Adipose tissue (tissue), 3 donors: ENCODE results near the gene RTL10. TPM values are rescaled to one million over a fixed set of nuclear protein-coding genes. Genes with fewer than 3 reads are reported as not detected.

Experiments
- H3K27ac ChIP-seq: one replicate; pipeline ENCODE4 v1.5.1; 2013; ENCODE audit warnings: low read depth, low read length
- WGBS, 3 donors: extraction: QIAGEN DNeasy Blood & Tissue Kit; methylation state at CpG; one replicate each; pipeline ENCODE4 v1.1.7; 2013; 5-methylcytosine and 5-hydroxymethylcytosine counted together
- polyA plus RNA-seq, 3 donors: library from polyadenylated mRNA; stranded (reverse); fragments of 200-250 nt; gene quantifications; one replicate each; pipeline ENCODE4 v1.2.3, GENCODE V29; 2013
- donor health status: healthy with polysubstance abuse.
- donor health status: Bipolar disorder and iron deficiency.
- donor health status: healthy.

The RTL10 gene
- polyA plus RNA-seq, 3 donors, result 3.1 to 4.3 (median 3.8) TPM

GRCh38 chr22:19852177-19852781, 2.4 kb downstream of the RTL10 start:
- 89 to 93% (median 92%) methylated on average over 12 of the region's 12 CpGs for WGBS, 3 donors
- H3K27ac ChIP-seq, result no peak overlapping the region

DNA sequence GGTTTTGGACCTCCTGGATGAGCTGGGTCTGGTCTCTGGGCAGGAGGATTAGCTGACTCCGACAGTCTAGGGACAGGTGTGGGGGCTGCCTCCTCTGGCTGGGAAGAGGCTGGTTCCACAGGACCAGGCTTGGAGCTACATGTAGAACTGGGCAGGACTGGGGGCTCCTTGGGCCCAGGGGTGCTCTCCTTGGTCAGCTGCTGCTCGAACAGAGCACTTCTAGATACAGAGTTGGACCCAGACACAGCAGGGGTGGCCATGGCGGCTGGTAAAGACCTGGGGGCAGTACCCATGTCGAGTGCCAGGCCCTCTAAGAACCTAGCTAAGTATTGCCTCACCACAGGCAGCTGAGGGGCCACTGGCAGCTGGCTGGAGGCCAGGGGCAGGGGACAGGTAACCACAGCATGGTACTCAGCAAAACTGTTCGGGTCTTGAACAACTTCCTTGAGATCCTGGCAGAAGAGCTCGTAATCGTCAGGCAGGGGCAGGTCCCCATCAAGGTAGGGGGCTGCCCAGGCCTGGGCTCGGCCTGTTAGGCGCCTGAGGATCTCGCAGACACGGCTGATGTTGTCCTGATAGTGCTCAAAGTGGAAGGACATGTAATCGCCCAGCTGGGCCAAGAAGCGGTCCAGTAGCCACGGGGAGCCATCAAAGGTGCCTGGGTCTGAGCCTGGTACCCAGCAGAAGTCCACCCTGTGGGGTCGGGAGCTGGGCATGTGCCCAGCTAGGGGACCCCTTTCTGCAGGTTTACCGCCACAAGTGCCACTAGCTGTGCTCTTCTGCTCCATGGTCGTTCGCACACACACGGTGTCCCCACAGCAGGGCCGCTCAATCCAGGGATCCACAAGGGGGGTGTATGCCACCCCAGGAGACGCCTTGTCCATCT, 3.1 kb downstream of the RTL10 start:
- no peak overlapping the region for H3K27ac ChIP-seq
- 86 to 90% (median 87%) methylated on average over 21 of the region's 21 CpGs for WGBS, 3 donors

DNA sequence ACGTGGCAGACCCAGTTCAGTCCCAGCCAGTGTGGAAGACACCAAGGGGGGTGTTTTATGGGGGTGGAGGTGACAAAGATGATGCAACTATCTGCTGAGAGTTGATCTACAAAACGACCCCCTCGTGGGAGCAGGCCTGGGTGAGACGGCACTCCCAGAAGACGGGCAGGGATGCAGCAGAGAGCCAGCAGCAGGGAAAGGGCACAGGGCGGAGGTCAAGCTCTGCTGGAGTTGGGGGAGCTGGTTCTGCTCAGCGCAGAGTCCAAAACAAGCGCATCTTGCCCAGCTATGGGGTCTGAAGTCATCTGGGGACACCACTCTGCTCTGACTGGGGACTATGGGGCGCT, 3.9 kb downstream of the RTL10 start:
- WGBS, 3 donors, result 80 to 85% (median 82%) methylated on average over 9 of the region's 9 CpGs
- no peak overlapping the region for H3K27ac ChIP-seq

DNA sequence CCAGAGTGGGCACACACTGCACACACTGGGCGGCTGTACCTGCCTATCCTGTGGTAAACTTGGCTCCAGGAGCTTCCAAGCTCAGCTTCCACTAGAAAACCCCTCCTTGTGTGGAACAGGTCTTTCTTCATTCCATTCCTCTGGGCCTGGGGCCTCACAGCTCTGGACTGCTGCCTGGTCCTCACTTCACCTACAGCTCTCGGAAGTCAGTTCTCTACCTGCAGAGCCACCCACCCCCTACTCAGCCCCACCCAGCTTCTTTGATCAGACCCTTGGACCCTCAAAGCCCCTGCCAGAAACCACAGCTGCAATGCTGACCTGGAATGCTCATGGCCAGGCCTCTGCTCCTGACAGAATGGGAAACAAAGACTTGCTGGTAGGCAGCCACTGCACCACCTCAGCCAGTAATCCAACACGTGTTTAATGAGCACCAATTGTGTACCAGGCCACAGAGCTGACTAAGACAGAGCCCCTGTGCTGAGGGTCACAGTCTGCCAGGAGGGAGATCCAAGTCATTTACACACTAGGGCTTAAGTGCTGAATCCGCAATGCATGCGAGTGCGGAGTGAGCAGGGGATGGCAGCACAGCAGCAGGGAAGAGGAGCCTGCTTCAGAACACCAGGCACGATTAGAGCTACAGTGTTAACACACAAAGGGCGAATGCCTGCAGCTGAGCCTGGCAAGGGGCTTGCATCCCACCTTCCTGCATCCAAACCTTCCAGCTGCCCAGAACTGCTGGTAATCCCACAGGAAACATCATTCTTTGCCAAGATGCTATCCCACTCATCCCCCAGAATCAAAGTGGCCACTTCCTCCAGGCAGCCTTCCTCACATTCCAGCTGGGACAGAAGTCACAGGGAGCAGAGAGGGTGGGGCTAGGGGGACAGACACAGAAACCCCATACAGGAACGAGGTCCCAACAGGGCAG, 4.6 kb downstream of the RTL10 start:
- H3K27ac ChIP-seq, result no peak overlapping the region
- 79 to 93% (median 84%) methylated on average over 9 of the region's 9 CpGs for WGBS, 3 donors

DNA sequence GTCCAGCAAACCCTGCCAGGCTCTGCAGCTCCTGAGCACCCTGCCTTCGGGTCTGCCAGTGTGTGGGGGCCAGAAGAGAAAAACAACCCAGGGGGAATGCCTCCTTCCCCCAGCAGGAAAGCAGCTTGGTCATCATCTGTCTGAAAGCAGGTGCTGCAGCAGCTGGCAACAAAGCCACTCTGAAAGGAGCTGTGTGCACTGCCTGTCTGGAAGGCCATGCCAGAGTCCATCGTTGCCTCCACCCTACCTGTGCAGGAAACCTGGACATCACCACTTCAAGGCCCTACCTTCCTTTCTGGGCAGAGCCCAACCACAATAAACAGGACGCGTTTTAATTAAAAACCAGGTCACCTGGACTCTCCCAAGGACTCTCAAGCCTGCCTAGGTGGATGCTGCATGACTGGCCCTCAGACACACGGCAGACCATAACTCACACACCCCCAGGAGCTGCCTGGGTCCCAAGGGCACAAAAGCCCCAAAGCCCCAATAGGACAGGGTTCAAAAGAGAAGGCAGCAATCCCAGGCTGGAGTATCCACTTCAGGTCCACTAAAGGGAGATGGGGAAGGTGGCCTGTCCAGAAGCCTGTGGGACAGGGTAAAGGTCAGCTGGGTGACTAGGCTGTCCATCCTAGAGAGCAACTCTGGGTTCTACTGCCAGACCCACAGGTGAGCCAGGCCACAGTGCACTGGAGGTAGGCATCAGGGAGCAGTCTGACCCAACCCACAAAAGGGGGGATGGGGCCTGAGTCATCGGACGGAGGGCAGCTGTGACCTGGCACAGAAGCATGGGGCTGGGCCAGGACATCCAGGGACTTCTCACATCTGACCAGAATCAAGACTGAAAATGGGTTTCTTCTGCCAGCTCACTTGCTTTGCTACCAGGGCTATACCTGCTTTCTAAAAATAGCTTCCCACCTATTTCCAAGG, 6.1 kb downstream of the RTL10 start:
- 32 to 83% (median 77%) methylated on average over 7 of the region's 7 CpGs for WGBS, 3 donors
- H3K27ac ChIP-seq, result no peak overlapping the region

- 96 to 100% (median 97%) methylated on average over 2 of the region's 2 CpGs for WGBS, 3 donors
- no peak overlapping the region for H3K27ac ChIP-seq
Measured at GRCh38 chr22:19847345-19847632, 7.4 kb downstream of the RTL10 start.

DNA sequence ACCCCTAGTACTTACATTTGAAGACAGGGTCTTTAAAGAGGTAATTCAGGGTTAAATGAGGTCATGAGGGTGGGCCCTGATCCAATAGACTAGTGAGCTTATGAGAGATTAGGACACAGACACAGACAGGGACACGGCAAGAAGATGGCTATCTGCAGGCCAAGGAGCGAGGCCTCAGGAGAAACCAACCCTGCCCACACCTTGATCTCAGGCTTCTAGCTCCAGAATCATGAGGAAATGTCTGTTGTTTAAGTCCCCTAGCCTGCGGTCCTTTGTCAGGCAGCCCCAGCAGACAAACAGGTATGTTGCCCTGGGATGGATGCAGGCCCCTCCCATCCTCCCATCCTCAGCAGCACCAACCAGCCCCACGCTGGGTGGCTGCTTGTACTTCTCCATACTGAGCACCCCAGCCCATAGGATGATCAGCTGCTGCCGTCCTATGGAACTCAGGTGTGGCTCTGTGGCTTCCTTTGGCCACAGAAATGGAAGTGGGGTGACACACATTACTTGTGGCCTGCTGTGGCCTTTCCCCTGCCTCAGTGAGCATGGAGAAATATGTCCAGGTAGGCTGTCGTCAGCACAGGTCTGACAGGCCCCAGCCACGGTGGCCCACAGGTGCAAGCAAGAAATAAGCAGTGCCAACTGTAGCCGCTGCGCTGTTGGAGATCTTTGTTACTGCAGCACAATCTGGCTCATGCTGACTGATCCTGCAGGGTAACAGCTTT, 7.9 kb downstream of the RTL10 start:
- no peak overlapping the region for H3K27ac ChIP-seq
- 92 to 95% (median 93%) methylated on average over 9 of the region's 9 CpGs for WGBS, 3 donors

GRCh38 chr22:19845054-19845722, 9.5 kb downstream of the RTL10 start:
- H3K27ac ChIP-seq, result no peak overlapping the region
- 76 to 84% (median 79%) methylated on average over 8 of the region's 8 CpGs for WGBS, 3 donors

DNA sequence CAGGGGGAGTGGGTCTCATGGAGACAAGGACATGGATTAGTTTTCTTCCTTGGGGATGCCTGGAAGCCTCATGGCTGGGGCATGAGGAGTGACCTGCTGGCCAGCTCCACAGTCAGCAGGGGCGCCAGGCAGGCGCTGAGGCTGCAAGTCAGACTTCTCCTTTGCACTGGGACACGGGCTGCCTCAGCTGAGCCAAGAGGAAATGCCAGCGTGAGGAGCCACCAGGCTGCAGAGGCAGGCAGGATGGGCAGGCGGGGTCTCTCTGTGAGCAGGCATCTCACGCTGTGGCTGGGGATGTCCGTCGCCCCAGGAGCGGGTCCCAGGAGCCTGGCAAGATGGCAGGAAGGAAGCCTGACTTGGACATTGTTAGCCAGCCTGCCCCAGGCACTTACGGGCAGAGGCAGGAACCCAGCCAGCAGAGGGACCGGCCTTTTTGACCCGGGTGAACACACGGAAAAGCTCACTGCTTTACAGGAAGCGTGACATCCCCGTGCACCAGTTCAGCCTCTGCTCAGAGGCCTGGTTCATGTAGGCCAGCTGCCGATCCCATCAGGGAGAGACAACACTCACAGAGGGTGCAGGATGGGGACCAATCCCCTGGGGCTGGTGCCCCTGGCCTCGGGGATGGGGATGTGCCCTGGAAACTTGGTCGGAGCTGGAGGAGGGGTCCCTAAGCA, 10.2 kb downstream of the RTL10 start:
- 33 to 69% (median 39%) methylated on average over 17 to 18 of the region's 18 CpGs for WGBS, 3 donors
- H3K27ac ChIP-seq, result no peak overlapping the region

GRCh38 chr22:19843857-19844376, 10.8 kb downstream of the RTL10 start:
- 52 to 91% (median 65%) methylated on average over 11 of the region's 11 CpGs for WGBS, 3 donors

DNA sequence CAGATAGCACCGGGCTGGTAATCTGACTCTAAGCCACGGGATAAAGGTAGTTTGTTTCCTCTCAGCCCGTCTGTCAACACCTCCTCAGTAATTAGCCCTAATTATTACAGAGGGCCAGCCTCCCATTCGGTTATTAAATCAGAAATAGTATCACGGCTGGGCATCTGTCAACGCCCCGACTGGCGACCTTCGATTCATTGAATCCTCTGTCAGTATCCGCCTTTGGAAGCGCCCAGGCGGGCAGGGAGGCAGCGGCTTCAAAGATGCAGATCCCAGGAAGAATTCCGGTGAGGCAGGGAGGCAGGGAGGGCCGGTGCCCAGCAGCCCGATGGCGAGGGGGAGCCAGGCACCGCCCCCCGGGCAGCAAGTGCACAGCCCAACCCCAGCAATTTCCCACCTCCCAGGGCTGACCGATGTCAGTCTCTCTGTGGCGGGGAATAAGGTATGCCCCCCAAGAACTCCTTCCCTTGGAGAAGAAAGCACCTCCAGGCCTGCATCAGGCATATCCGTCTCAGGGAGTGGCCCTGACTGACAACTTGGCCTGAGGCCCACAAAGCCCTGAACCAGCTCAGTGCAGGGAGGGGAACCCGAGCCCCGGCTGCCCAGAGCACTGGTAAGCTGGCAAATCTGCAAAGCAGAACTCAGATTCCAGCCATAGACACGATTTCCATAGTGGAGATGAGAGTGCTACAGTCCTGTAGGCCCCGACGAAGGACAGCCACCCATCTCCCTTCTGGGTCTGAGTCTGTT, 11.4 kb downstream of the RTL10 start:
- no peak overlapping the region for H3K27ac ChIP-seq
- 75 to 84% (median 78%) methylated on average over 27 of the region's 27 CpGs for WGBS, 3 donors

More at GRCh38 chr22:19843857-19844376, 10.8 kb downstream of the RTL10 start:
- no peak overlapping the region for H3K27ac ChIP-seq

- no peak overlapping the region for H3K27ac ChIP-seq
- 85 to 91% (median 88%) methylated on average over 12 of the region's 12 CpGs for WGBS, 3 donors
Measured at GRCh38 chr22:19842393-19843106, 12.1 kb downstream of the RTL10 start.

DNA sequence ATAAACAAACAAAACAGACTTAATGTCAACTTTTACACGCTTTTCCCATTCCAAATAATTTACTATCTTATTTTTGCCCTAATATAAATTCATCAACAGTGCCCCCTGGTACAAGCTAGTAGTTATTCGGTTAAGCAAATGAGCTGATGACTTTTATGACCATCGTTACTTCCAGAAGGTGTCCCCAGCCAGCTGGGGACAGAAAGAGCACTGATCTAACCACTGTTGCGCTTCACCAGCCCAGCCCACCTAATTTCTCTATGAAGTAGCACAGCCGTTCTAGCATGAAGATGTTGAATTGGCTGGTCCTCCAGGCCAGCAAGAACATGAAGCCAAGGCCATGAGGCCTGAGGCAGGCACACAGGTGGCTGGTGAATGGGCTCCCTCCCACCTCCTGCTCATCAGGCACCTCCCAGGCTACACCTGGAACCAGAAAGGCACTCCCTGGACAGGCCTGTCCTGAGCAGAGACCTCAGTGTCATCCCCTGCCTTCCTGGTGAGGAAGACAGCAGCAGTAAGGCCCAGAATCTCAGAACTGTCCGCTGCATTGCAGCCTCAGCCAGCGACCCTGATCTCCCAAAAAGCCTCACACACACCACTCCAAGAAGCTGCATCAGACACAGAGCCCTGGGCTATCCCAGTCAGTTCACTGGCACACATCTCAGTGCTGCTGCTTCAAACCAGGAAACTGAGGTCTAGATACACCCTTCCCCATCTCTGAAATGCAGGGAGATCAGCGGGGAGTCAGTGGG, 12.9 kb downstream of the RTL10 start:
- H3K27ac ChIP-seq, result no peak overlapping the region
- 89 to 92% (median 90%) methylated on average over 8 of the region's 8 CpGs for WGBS, 3 donors

DNA sequence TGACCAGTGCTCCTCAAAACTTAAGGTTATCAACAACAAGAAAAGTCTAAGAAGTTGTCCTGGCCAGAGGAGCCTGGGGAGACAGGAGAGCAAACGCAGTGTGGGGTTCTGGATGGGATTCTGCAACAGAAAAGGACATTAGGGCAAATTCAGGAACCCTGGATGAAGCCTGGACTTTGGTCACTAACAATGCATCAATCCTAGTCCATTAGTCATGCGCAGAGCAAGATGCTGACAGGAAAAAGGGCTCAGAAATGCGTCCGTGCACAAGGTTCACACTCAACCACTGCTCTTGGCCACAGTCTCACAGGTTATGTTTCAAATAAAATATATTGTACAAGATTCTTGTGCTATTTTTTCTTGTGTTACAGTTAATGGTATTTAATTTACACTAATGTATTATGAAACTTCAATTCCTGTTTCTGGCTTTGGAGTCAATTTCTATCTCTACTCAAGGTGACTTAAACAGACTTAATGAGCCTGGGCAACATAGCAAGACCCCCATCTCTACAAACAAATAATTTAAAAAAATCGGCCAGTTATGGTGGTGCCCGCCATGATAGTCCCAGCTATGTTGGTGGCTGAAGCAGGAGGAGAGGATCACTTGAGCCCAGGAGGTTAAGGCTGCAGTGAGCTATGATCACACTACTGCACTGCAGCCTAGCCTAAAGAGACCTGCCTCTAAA, 13.6 kb downstream of the RTL10 start:
- H3K27ac ChIP-seq, result no peak overlapping the region
- WGBS, 3 donors, result 93 to 97% (median 94%) methylated on average over 6 of the region's 6 CpGs
